Measurements from ENCODE around the gene NOSIP.

NOSIP gene

GRCh38 chr19:49594157-49594992 is 14.0 kb upstream of the NOSIP start:
- no peak for DNase-seq

DNA sequence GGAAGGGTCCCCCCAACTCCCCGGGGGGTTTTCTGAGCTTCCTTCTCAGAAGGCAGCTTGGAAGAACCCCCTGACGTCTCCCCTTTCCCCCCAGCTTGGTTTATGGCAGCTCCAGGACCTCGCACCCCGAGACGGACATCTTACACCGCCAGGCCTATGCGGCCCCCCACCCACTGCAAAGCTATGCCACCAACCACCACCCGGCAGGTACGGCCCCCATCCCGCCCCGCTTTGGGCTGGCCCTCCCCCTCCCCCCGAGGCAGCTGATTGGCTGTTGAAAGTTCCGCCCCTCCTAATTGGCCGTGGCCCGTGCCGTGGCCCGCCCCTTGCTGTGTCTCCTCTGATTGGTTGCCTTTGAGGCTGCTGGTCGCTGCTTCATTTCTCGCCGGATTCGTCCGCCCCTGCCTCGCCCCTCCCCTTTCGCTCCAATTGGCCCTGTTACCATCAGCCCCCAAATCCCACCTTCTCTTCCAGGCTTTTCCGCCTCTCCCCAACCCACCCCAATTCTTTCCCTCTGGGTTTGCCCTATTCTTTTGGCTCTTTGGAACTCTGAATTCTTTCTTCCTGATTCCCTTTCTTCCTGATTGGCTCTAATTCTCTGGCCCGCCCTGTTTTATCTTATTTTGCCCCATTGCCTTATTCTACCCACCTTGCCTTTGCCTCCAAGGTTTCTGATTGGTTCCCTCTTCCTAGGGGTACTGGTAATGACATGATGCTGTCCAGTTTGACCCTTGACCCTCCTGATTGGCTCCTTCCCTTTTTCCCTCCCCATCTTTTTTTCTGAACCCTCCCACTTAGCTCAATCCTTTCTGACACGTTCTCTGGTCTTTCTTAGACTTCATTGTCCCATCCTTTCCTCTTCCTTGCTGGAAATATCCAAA is 13.1 kb upstream of the NOSIP start:
- DNase-seq: peak; percentile 84

DNA sequence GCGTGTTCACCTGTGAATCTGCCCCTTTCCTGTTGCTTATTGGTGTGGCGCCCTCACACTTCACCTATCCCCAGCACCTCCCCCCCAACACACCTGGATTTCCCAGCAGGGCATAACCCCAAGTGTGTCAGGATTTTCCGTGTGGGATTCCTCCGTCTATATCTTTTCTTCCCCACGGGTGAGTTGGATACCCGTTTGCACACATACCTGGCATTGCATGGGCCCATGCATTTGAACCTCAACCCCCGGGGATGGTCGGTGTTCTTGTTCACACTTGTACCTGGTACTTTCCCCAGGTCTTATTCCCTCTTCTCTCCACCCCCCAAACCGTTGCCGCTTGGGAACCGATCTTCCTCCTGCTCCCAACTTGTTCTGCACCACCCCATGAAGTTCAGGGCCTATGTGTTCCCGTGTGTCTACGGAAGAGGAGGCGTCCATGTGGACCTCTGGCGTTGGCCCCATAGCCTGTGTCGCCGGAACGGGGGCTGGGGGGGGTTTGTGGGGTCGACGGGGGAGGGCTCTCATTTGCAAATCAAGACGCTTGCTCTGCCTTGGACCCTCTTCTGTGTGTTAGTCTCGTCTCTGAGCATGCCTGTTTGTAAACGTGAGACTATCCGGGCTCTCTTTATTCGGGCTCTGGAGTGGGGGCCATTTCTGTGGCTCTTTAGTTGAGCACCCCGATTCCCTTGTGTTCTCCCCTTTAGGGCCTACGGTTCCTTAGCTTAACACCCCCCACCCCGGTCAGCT is 12.3 kb upstream of the NOSIP start:
- no peak for DNase-seq

DNA sequence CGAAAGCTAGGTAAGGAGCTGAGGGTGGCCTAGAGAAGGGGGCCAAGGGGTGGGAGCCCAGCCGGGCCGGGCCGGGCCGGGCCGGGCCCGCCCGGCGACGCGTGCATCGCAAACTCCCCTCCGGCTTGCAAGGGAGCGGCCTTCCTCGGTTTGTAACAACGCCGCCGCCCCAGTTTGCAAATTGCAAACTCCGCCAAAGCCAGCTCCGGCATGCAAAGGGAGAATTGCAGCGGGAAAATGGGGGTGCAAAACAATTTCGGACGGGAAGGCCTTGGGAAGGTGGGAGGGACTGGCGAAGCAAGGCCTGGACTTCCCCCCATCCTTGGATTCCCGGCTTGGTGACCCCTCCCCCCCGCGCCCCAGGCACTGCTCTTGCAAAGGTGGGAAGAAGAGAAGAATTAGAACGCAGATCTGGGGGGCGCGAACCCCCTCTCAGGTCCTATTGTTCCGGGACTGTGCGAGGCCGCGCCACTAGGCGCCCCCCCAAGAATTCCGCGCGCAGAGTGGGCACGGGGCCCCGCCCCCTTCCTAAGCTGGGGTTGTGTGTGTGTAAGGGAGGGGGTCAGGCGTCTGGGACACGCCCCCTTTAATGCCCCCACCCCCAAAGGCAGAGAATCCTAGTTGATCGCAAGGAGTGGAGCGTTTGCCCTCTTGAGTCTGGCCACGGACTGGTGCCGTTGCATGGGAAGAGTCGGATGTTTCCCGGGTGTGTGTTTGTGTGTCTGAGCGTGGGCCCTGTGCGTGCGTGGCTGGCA is 11.6 kb upstream of the NOSIP start:
- no peak for DNase-seq

GRCh38 chr19:49590971-49591730 is 10.8 kb upstream of the NOSIP start, which contains the start of gene PRR12:
Gene PRR12, plus strand, starts transcription at chr19:49591182. Its CDS starts 473 bp downstream, at chr19:49591655.
- DNase-seq: peak; percentile 68

DNA sequence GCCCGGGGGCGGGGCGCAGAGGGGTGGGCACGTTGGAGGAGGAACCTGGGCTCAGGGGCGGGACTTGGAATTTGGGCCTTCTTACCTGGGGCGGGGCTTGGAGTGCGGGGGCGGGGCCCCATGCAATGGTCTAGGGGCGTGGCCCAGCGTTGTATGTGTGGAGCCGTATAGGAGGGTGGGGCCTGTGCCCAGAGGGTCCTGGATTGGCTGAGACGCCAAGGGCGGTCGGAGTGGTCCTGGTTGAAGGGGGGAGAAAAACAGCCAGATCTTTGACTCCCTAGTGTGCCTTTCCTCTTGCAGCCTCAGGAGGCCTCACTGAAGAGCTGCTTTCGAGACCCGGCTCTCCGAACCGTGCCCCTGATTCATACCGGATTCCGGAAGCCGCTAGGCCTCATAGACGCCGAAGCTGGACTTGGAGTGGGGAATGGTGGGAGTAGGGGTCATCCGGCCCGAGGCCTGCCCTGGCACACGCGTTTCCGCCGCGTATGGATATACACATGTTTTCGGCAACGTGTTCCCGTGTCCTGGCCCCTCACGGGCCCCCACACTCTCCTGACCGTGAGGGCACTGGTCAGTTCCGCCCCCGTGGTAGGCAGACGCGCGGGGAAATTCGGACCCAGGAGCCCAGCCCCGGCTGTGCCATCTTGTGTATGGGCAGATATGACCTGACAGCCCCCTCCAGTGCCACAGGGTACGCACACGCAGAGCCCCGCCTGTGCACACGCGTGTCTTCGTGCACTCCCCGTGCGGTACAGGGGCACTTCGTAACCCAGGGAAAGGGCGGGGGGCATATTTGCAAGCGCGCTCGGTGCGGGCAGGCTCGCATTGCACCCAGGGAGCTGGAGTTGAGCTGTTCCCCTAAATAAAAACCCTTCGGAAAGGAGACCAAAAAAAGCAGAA is 10.0 kb upstream of the NOSIP start:
- DNase-seq: peak; percentile 96

DNA sequence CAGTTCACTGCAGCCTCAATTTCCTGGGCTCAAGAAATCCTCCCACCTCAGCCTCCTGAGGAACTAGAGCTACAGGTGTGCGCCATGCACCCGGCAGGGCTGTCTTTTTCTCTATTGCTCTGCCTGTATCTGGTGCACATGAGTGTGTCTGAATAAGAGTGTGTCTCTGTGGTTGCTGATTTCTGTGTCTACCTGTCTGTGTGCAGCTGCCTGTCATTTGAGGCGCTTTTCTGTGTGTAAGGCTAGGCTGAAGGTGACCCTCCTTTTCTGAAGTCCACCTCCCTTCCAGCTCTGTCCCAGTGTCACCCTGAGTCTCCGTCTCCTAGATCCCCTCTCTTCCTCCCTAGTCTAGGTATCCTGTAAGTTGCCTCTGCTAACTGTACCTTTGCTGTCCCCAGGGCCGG is 9.1 kb upstream of the NOSIP start:
- DNase-seq: no peak

GRCh38 chr19:49588365-49589122 is 8.2 kb upstream of the NOSIP start:
- DNase-seq: no peak

GRCh38 chr19:49587227-49587626 is 6.9 kb upstream of the NOSIP start:
- DNase-seq: no peak

- DNase-seq: no peak
Observed at GRCh38 chr19:49585023-49585422, 4.7 kb upstream of the NOSIP start.

DNA sequence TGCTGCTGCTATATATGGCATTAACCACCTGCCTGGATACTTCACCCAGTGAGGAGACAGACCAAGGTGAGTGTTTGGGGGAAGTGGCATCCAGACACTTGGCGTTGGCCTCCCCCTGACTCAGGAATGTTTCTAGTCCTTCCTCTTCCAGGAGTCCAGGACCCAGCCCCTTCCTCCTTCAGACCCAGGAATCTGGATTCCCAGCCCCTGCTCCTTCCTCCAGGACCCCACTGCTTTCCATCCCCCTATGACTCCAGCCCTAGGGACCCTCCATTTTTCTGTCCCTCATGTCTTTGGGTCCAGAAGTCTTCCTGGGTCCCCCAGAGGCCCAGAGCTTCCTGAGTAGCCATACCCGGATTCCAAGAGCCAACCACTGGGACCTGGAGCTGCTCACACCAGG is 2.9 kb upstream of the NOSIP start:
- no peak for DNase-seq

DNA sequence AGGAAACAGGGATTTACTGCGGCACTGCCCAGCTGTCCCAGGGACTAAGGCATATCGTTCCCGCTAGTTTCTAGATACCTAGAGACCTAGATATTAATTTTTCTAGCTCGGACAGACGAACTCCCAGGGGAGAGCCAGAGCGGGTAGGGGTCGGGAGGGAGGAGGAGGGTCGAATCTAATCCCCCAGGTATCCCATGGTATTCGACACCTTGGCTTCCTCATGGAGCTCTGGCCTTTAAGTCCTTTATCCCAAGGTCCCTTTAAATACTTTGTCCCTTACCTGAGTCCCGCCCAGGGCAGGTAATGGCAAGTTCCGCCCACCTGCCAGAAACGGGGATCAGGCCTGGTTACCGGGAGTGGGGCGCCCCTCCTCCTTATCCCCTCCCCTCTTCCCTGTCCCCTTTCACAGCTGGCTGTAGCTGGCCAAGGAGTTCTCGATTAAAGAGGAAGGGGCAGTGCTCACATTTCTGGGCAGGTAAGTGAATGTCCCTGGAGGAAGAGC is 702 bp upstream of the NOSIP start, which contains the start of gene PRRG2:
TSS of gene PRRG2 (plus strand) at position 310 of the 502 bp plus-strand sequence. CDS start 1,904 bp downstream, outside the sequence.
- DNase-seq: no peak

DNA sequence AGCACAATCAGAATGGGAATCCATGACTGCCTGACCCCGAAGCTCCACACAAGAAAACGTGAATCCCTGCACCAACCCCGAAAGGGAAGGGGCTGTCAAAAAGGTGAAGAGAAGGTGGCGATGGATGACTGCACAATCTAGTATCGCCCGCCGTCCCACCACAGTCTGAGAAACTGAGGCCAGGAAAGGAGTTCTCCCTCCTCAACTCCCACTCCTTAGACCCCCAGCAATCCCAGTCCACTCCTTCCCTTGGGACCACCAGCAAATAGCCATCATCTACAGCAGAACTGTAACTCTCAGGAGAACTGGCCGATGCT is 451 bp downstream of the NOSIP start:
- DNase-seq: no peak

DNA sequence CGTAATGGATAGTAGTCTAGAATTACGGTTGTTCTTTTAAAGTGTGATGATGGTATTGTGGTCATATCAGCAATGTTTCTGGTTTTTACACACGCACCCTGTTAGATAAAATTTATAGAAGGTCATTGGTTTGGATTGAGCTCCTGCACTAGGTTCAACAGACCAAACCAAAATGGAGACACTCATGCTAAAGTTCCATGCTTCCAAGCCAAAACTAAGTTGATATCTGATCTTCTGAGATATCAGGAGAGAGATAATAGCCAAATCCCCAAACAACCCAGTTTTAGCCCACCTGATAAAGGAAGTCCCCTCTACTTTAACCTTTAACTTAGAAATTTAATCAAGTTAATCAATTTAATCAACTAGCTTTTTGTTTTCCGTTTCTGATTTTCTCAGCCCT is 1.2 kb downstream of the NOSIP start:
- DNase-seq: no peak

DNA sequence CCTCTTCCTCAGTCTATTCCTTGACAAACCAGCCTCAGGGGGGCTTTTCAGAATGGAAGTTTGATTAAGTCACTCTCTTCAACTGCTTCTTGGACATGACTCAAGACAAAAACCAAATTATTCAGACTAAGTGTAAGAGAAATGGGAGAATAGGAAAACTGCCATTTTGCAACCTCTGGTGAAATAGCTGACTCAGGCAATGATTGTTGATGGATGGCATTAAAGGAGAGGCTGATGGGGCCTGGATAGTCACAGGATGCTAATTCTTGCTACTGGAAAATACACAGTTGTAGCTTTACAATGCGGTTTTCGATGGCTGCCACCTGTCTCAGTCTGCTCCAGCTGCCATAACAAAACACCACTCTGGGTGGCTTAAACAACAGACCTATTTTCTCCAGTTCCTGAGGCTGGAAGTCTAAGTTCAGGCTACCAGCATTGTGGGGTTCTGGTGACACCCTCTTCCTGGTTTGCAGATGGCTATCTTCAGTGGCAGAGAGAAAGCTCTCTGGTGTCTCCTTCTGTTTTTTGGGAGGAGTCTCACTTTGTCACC is 6.1 kb downstream of the NOSIP start:
- DNase-seq: no peak

GRCh38 chr19:49573425-49573824 is 6.9 kb downstream of the NOSIP start:
- DNase-seq: no peak

- no peak for DNase-seq
Observed at GRCh38 chr19:49573009-49573408, 7.3 kb downstream of the NOSIP start.

DNA sequence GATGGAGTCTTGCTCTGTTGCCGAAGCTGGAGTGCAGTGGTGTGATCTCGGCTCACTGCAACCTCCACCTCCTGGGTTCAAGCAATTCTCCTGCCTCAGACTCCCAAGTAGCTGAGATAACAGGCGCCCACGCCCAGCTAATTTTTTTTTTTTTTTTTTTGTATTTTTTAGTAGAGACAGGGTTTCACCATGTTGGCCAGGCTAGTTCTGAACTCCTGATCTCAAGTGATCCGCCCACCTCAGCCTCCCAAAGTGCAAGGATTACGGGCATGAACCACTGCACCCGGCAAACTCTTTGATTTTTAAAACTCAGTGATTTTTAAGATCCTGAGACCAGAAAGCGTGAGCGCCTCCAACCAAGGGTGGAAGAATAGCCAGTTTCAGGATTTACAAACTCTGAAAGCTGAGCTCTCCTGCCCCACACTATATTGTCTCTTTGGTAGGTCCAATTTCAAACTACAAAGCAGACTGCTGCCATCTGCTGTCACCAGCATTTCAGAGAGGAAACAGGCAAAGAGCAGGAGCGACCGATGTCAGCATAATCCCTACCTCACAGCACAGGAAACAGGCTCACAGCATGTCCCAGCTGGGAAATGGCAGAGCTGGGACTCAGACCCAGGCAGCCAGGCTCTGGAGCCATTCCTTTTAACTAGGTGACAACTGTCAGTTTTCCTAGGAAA is 9.2 kb downstream of the NOSIP start:
- peak; percentile 9 for DNase-seq

Data from GDM1 (cell line).